Heart left ventricle (tissue), 16 donors: Measurements from ENCODE around the gene MAGI2. TPM values are rescaled to one million over a fixed set of nuclear protein-coding genes. Genes with fewer than 3 reads are reported as not detected.

Experiments
- ATAC-seq, 4 donors: fragments of 200-7000 bp; cut with Tn5 transposase; one replicate each; pipeline ENCODE4 v1.9.1; 2020 to 2022; ENCODE audit warnings: moderate library complexity in 4 of 4, mild to moderate bottlenecking in 3 of 4, moderate number of reproducible peaks in 1 of 4
- DNase-seq, 5 donors: peaks; one replicate each; pipeline ENCODE4 v3.0.0-alpha.2; 2020
- H3K27ac ChIP-seq, 12 donors: fragments of 200-600 bp; sonication (generic) in 4 of 12; one replicate each; pipeline versions ENCODE4 v1.5.0 to v1.8.0; 2016 to 2022; ENCODE audit warnings: mild to moderate bottlenecking in 2 of 12
- H3K27me3 ChIP-seq, 9 donors: fragments of 200-600 bp; sonication (generic) in 2 of 9; one replicate each; pipeline versions ENCODE4 v1.5.1 to v1.8.0; 2016 to 2022; ENCODE audit warnings: mild to moderate bottlenecking in 3 of 9
- H3K36me3 ChIP-seq, 9 donors: fragments of 200-600 bp; sonication (generic) in 2 of 9; one replicate each; pipeline versions ENCODE4 v1.5.0 to v1.8.0; 2018 to 2022; ENCODE audit warnings: mild to moderate bottlenecking in 2 of 9
- H3K4me1 ChIP-seq, 12 donors: fragments of 200-600 bp; sonication (generic) in 4 of 12; one replicate each; pipeline versions ENCODE4 v1.5.0 to v1.8.0; 2016 to 2022; ENCODE audit warnings: mild to moderate bottlenecking in 3 of 12
- H3K4me3 ChIP-seq, 12 donors: fragments of 200-600 bp; sonication (generic) in 4 of 12; one replicate each; pipeline versions ENCODE4 v1.5.0 to v1.8.0; 2017 to 2022; ENCODE audit warnings: mild to moderate bottlenecking in 9 of 12, moderate library complexity in 4 of 12
- H3K9me3 ChIP-seq, 12 donors: fragments of 200-600 bp; sonication (generic) in 4 of 12; one replicate each; pipeline versions ENCODE4 v1.5.0 to v1.8.0; 2016 to 2022; ENCODE audit warnings: mild to moderate bottlenecking in 1 of 12
- POLR2A ChIP-seq, 2 donors: fragments of 450-650 bp; IDR thresholded peaks; one replicate each; pipeline ENCODE4 v1.6.1; 2017; ENCODE audit warnings: antibody characterized with exemption in 2 of 2, mild to moderate bottlenecking in 2 of 2, moderate library complexity in 2 of 2
- WGBS, 4 donors: extraction: QIAGEN DNeasy Blood & Tissue Kit in 2 of 4; methylation state at CpG; one replicate each; pipeline versions ENCODE4 v1.1.5 to v1.1.7; 2013 to 2018; 5-methylcytosine and 5-hydroxymethylcytosine counted together
- intact Hi-C, 10 donors: fragments of 100-400 bp; cut with DNase I; formaldehyde crosslinking; loops; one replicate each; pipeline versions ENCODE4 v1.11.1 to v1.14.2; 2022
- polyA plus RNA-seq, 2 donors: library from polyadenylated mRNA; stranded (reverse); fragments of 200-250 nt; gene quantifications; one replicate each; pipeline ENCODE4 v1.2.3, GENCODE V29; 2013
- total RNA-seq, 9 donors: library from RNA; depleted of rRNA in 2 of 9; stranded (reverse); fragments of >200 nt in 2 of 9; fragmentation: NEBNext Ultra II Directional in 3 of 9; extraction: Animal tissue kit (Norgen Biotek cat#: 25700) in 3 of 9; gene quantifications; one replicate each; pipeline versions ENCODE4 v1.1.0 to v1.2.4, GENCODE V29; 2016 to 2023
- TF ChIP-seq, protein P1 (sequence below), 12 donors: fragments of 200-600 bp; sonication (generic) in 4 of 12; IDR thresholded peaks; one replicate each; pipeline versions ENCODE4 v1.5.0 to v1.8.0; 2018 to 2022; ENCODE audit warnings: antibody characterized with exemption in 12 of 12, mild to moderate bottlenecking in 5 of 12
- donor health status: ischemic (EF 13 %, LVEDD 7.1; RV severe dilation, severe dysfunction).
- donor health status: healthy with polysubstance abuse.
- donor health status: DM: no; HTN: yes; CAD: no.
- donor health status: DM: no; HTN: no; CAD: no.
- donor health status: ischemic (EF 25% LVEDD 6.9; RV normal size, moderate dysfunction).
- donor health status: ischemic (EF 25% LVEDD 5.7; RV mildly dilated, moderate dysfunction).
- donor health status: healthy.
- donor health status: DM: yes; HTN: yes; CAD: no.
- donor health status: ischemic (EF 35%, LVEDD 5.7; RV mildly dilated, moderate dysfunction).
- donor health status: nonischemic (EF 11% LVEDD 7.7; RV severe dilation, severe dysfunction).
- donor health status: DM: yes; HTN: yes; CAD: no.
- donor health status: PGD.
- donor health status: ischemic (EF 29% LVEDD 5.4; RV normal size, mild dysfunction).
- donor health status: nonischemic (EF 23%, LVEDD 6.1; RV moderate dilation, normal function).

MAGI2 gene
- total and polyA plus RNA-seq, 11 donors: 1.1 to 6.8 (median 3.8) TPM

GRCh38 chr7:78953090-78953489 is 500.4 kb downstream of the MAGI2 start:
- ATAC-seq: no peak
- Histone ChIP-seq H3K36me3 (no peaks in the 10 kb centered on the region), H3K4me1 (no peaks in the 10 kb centered on the region), H3K9me3 (no peaks in the 10 kb centered on the region), H3K27me3 (no peaks in the 10 kb centered on the region), H3K4me3 (no peak overlapping the region), H3K27ac (no peak overlapping the region)
- WGBS, 4 donors: 60 to 74% (median 65%) methylated on average over 1 of the region's 1 CpG
- DNase-seq: no peak
- TF ChIP-seq, protein P1, sequence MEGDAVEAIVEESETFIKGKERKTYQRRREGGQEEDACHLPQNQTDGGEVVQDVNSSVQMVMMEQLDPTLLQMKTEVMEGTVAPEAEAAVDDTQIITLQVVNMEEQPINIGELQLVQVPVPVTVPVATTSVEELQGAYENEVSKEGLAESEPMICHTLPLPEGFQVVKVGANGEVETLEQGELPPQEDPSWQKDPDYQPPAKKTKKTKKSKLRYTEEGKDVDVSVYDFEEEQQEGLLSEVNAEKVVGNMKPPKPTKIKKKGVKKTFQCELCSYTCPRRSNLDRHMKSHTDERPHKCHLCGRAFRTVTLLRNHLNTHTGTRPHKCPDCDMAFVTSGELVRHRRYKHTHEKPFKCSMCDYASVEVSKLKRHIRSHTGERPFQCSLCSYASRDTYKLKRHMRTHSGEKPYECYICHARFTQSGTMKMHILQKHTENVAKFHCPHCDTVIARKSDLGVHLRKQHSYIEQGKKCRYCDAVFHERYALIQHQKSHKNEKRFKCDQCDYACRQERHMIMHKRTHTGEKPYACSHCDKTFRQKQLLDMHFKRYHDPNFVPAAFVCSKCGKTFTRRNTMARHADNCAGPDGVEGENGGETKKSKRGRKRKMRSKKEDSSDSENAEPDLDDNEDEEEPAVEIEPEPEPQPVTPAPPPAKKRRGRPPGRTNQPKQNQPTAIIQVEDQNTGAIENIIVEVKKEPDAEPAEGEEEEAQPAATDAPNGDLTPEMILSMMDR (IDR thresholded peaks at IDR 0.05): no peak
- TF ChIP-seq POLR2A (IDR thresholded peaks at IDR 0.05): no peak
- intact Hi-C loops: no loop called here

DNA sequence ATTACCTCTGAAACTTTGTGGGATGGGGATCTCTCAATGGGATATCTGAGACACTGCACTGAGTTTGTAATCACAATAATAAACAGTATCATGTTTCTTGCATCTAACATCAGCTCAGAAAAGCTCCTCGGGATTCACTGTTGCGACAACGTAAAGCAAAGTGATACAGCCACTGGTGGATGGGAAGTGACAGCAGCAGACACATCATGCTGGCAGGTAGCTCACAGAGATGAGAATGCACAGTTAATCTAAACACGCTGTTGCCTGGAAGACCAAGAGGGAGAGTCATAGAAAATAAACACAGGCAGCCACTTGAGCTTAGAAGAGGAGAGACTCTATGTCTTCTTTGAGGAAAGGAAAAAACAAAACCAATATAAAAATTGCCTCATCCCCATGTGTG is 513.8 kb downstream of the MAGI2 start:
- TF ChIP-seq, protein P1 (IDR thresholded peaks at IDR 0.05): no peak
- no peak for TF ChIP-seq POLR2A (IDR thresholded peaks at IDR 0.05)
- no peaks in the 10 kb centered on the region for H3K4me1 ChIP-seq
- no peaks in the 10 kb centered on the region for H3K27me3 ChIP-seq
- no peak for ATAC-seq
- intact Hi-C loops: loop anchor here in 1 of 10 donors (10.0 kb wide), 1 partner anchor 235 kb away; no protein-coding TSS in a partner anchor
- H3K9me3 ChIP-seq: no peaks in the 10 kb centered on the region
- DNase-seq: no peak
- no peak overlapping the region for H3K27ac ChIP-seq
- 80 to 84% (median 82%) methylated on average over 4 of the region's 4 CpGs for WGBS, 4 donors
- H3K36me3 ChIP-seq: no peaks in the 10 kb centered on the region
- H3K4me3 ChIP-seq: no peak overlapping the region

GRCh38 chr7:78924581-78924980 is 528.9 kb downstream of the MAGI2 start:
- intact Hi-C loops: loop anchor here in 2 of 10 donors (10.0 kb wide), 2 partner anchors 690 to 980 kb away; no protein-coding TSS in a partner anchor
- peaks cover 0 to 5% (median 0%) of the 10 kb centered on the region in 12 donors for H3K9me3 ChIP-seq
- no peak overlapping the region for H3K4me3 ChIP-seq
- H3K36me3 ChIP-seq: no peaks in the 10 kb centered on the region
- DNase-seq (no peak), ATAC-seq (no peak)
- WGBS, 4 donors: 9 to 16% (median 13%) methylated on average over 2 of the region's 2 CpGs
- H3K27ac ChIP-seq: no peak overlapping the region
- TF ChIP-seq, protein P1 (IDR thresholded peaks at IDR 0.05): peak in 7 of 12 donors; percentile 14 to 48 (median 32)
- no peak for TF ChIP-seq POLR2A (IDR thresholded peaks at IDR 0.05)
- H3K27me3 ChIP-seq: no peaks in the 10 kb centered on the region
- H3K4me1 ChIP-seq: no peaks in the 10 kb centered on the region

GRCh38 chr7:78912781-78913180 is 540.7 kb downstream of the MAGI2 start:
- no peaks in the 10 kb centered on the region for H3K36me3 ChIP-seq
- H3K27me3 ChIP-seq: no peaks in the 10 kb centered on the region
- no peak overlapping the region for H3K27ac ChIP-seq
- ATAC-seq (no peak), DNase-seq (no peak)
- intact Hi-C loops: no loop called here
- no peaks in the 10 kb centered on the region for H3K4me1 ChIP-seq
- TF ChIP-seq, protein P1 (IDR thresholded peaks at IDR 0.05): no peak
- no peak for TF ChIP-seq POLR2A (IDR thresholded peaks at IDR 0.05)
- H3K4me3 ChIP-seq: no peak overlapping the region
- H3K9me3 ChIP-seq: peaks cover 0 to 3% (median 0%) of the 10 kb centered on the region in 12 donors
